IMR-90 (cell line): ENCODE data around the gene PSMB1. TPM values are rescaled to one million over a fixed set of nuclear protein-coding genes. Genes with fewer than 3 reads are reported as not detected.
A peak's percentile ranks its signal among the peaks of the same experiment; 100 is the strongest.

ENCODE experiments used
- ATAC-seq: fragments of 200-7000 bp; cut with Tn5 transposase; 2 replicates; pipeline ENCODE4 v1.9.1; 2020; ENCODE audit warnings: low read depth, mild to moderate bottlenecking, moderate library complexity
- BruUV-seq: library from RNA; stranded (reverse); fragments of 400-500 nt; replicated peaks from 2 replicates; lab custom pipeline; 2021; lab: Mats Ljungman, UMichigan
- CTCF ChIA-PET: fragments of 300-600 bp; formaldehyde crosslinking; extraction: SDS; loops from one replicate; lab custom pipeline; 2021; ENCODE audit warnings: antibody characterized with exemption; lab: Yijun Ruan, JAX
- POLR2A ChIA-PET: fragments of 300-600 bp; sonication (Branson Sonifier 250); formaldehyde crosslinking; loops from one replicate; lab custom pipeline; 2022; ENCODE audit warnings: antibody characterized with exemption; ENCODE audit not compliant: unreplicated experiment; lab: Charles Lee
- DNase-seq: peaks from one replicate; pipeline ENCODE4 v3.0.0; 2013
- H2AFZ ChIP-seq: replicated peaks from 2 replicates; pipeline ENCODE3; 2013; ENCODE audit warnings: low read length, mild to moderate bottlenecking; ENCODE audit not compliant: poor library complexity
- H2AK5ac ChIP-seq: 2 replicates; pipeline ENCODE4 v1.6.1; 2013; ENCODE audit warnings: low read depth, low read length, inconsistent platforms
- H2AK9ac ChIP-seq: replicated peaks from 2 replicates; pipeline ENCODE3; 2013; ENCODE audit warnings: mild to moderate bottlenecking, low read depth, low read length, moderate library complexity; ENCODE audit not compliant: poor library complexity
- H2BK120ac ChIP-seq: 2 replicates; pipeline ENCODE4 v1.6.1; 2013; ENCODE audit warnings: low read depth, low read length, inconsistent platforms
- H2BK15ac ChIP-seq: 3 replicates; pipeline ENCODE4 v1.6.1; 2013; ENCODE audit warnings: low read depth, low read length, inconsistent platforms
- H2BK20ac ChIP-seq: 2 replicates; pipeline ENCODE4 v1.6.1; 2013; ENCODE audit warnings: low read depth, mild to moderate bottlenecking, inconsistent platforms, low read length, moderate library complexity
- H2BK5ac ChIP-seq: 2 replicates; pipeline ENCODE4 v1.6.1; 2013; ENCODE audit warnings: mild to moderate bottlenecking, low read depth, low read length, inconsistent platforms; ENCODE audit not compliant: poor library complexity, severe bottlenecking
- H3K14ac ChIP-seq: replicated peaks from 2 replicates; pipeline ENCODE4 v1.6.1; 2013; ENCODE audit warnings: low read depth, low read length, inconsistent platforms
- H3K18ac ChIP-seq: 2 replicates; pipeline ENCODE4 v1.6.1; 2013; ENCODE audit warnings: low read depth, low read length, control low read depth
- H3K23ac ChIP-seq: 2 replicates; pipeline ENCODE4 v1.6.1; 2013; ENCODE audit warnings: low read depth, low read length, inconsistent platforms
- H3K27ac ChIP-seq: 2 replicates; pipeline ENCODE4 v1.5.1; 2013; ENCODE audit warnings: mild to moderate bottlenecking, control low read depth, low read length; ENCODE audit not compliant: insufficient read depth
- H3K27me3 ChIP-seq: 2 replicates; pipeline ENCODE4 v1.6.1; 2013; ENCODE audit warnings: low read length; ENCODE audit not compliant: control insufficient read depth, insufficient read depth
- H3K36me3 ChIP-seq: 2 replicates; pipeline ENCODE4 v1.6.1; 2013; ENCODE audit warnings: low read length, mixed read lengths; ENCODE audit not compliant: control insufficient read depth, insufficient read depth
- H3K4ac ChIP-seq: 2 replicates; pipeline ENCODE4 v1.6.1; 2013; ENCODE audit warnings: low read depth, low read length, inconsistent platforms
- H3K4me1 ChIP-seq: 2 replicates; pipeline ENCODE4 v1.6.1; 2013; ENCODE audit warnings: low read length, mixed read lengths; ENCODE audit not compliant: control insufficient read depth, insufficient read depth
- H3K4me2 ChIP-seq: 2 replicates; pipeline ENCODE4 v1.6.1; 2013; ENCODE audit warnings: low read depth, mild to moderate bottlenecking, control low read depth, low read length, moderate library complexity
- H3K4me3 ChIP-seq: 2 replicates; pipeline ENCODE4 v1.5.1; 2013; ENCODE audit warnings: low read depth, mild to moderate bottlenecking, control low read depth, low read length, moderate library complexity; ENCODE audit not compliant: insufficient read depth
- H3K56ac ChIP-seq: 2 replicates; pipeline ENCODE4 v1.6.1; 2013; ENCODE audit warnings: low read length, inconsistent platforms; ENCODE audit not compliant: insufficient read depth; ENCODE audit errors: extremely low read depth
- H3K79me1 ChIP-seq, 2 experiments: 2 replicates each; pipeline ENCODE4 v1.6.1; 2013; ENCODE audit warnings: low read length in 2 of 2, inconsistent platforms in 1 of 2, low read depth in 1 of 2
- H3K9ac ChIP-seq: 2 replicates; pipeline ENCODE4 v1.6.1; 2013; ENCODE audit warnings: low read depth, low read length, control low read depth
- H3K9me1 ChIP-seq: 2 replicates; pipeline ENCODE4 v1.6.1; 2013; ENCODE audit warnings: low read length, inconsistent platforms; ENCODE audit not compliant: insufficient read depth
- H3K9me3 ChIP-seq: 2 replicates; pipeline ENCODE4 v1.6.1; 2013; ENCODE audit warnings: low read length; ENCODE audit not compliant: control insufficient read depth, insufficient read depth
- H4K20me1 ChIP-seq: 2 replicates; pipeline ENCODE4 v1.6.1; 2013; ENCODE audit warnings: low read length, inconsistent platforms; ENCODE audit not compliant: insufficient read depth
- H4K5ac ChIP-seq: 2 replicates; pipeline ENCODE4 v1.6.1; 2013; ENCODE audit warnings: mild to moderate bottlenecking, low read depth, low read length, control low read depth
- H4K8ac ChIP-seq, 2 experiments: 2 replicates each; pipeline ENCODE4 v1.6.1; 2013; ENCODE audit warnings: low read depth in 2 of 2, low read length in 2 of 2, control low read depth in 1 of 2, inconsistent platforms in 1 of 2
- H4K91ac ChIP-seq: 2 replicates; pipeline ENCODE4 v1.6.1; 2013; ENCODE audit warnings: low read depth, low read length, inconsistent platforms; ENCODE audit not compliant: insufficient read depth
- BHLHE40 ChIP-seq: fragments of 150-350 bp; IDR thresholded peaks from 2 replicates; pipeline ENCODE4 v1.6.1; 2016; ENCODE audit warnings: mild to moderate bottlenecking, low read depth, low read length
- CEBPB ChIP-seq: IDR thresholded peaks from 2 replicates; pipeline ENCODE4 v1.6.1; 2012; ENCODE audit warnings: low read depth, low read length, improper control_type of control experiment
- CHD1 ChIP-seq: IDR thresholded peaks from 2 replicates; pipeline ENCODE4 v1.6.1; 2012; ENCODE audit warnings: low read depth, low read length, improper control_type of control experiment
- FOS ChIP-seq: fragments of 150-350 bp; IDR thresholded peaks from 2 replicates; pipeline ENCODE4 v1.6.1; 2016; ENCODE audit warnings: low read depth, low read length
- MXI1 ChIP-seq: IDR thresholded peaks from 2 replicates; pipeline ENCODE4 v1.6.1; 2012; ENCODE audit warnings: low read depth, mild to moderate bottlenecking, low read length, moderate library complexity, borderline replicate concordance
- NFE2L2 ChIP-seq: fragments of 150-350 bp; IDR thresholded peaks from 2 replicates; pipeline ENCODE4 v1.6.1; 2016; ENCODE audit warnings: low read depth, mild to moderate bottlenecking, low read length
- POLR2A ChIP-seq: IDR thresholded peaks from 2 replicates; pipeline ENCODE4 v1.6.1; 2012; ENCODE audit warnings: mild to moderate bottlenecking, low read depth, low read length
- RAD21 ChIP-seq: IDR thresholded peaks from 2 replicates; pipeline ENCODE4 v1.6.1; 2012; ENCODE audit warnings: low read length, improper control_type of control experiment
- RCOR1 ChIP-seq: IDR thresholded peaks from 2 replicates; pipeline ENCODE4 v1.6.1; 2012; ENCODE audit warnings: mild to moderate bottlenecking, low read length, improper control_type of control experiment; ENCODE audit not compliant: insufficient replicate concordance
- RFX5 ChIP-seq: IDR thresholded peaks from 2 replicates; pipeline ENCODE4 v1.8.0; 2012; ENCODE audit warnings: low read depth, mild to moderate bottlenecking, low read length, moderate library complexity
- SMC3 ChIP-seq: fragments of 150-350 bp; IDR thresholded peaks from 2 replicates; pipeline ENCODE4 v1.6.1; 2016; ENCODE audit warnings: low read depth, mild to moderate bottlenecking, antibody characterized with exemption, low read length, moderate library complexity
- USF2 ChIP-seq: fragments of 150-350 bp; IDR thresholded peaks from 2 replicates; pipeline ENCODE4 v1.6.1; 2017; ENCODE audit warnings: mild to moderate bottlenecking, antibody characterized with exemption, low read length, low read depth
- WGBS, 2 experiments: methylation state at CpG; one replicate each; pipeline versions ENCODE4 v1.1.5 to v1.1.7; 2013; ENCODE audit warnings: missing lambda C conversion rate in 2 of 2; ENCODE audit not compliant: insufficient read length in 1 of 2; ENCODE audit errors: extremely low coverage in 2 of 2; 5-methylcytosine and 5-hydroxymethylcytosine counted together
- dilution Hi-C: fragments of 300-500 bp; cut with HindIII; formaldehyde crosslinking; loops from one replicate; pipeline ENCODE4 v1.14.3; 2018; ENCODE audit warnings: low sequenced_read_pairs; ENCODE audit not compliant: unreplicated experiment
- in situ Hi-C: fragments of 300-500 bp; cut with MboI; formaldehyde crosslinking; loops from 3 replicates; pipeline ENCODE4 v1.14.3; 2019; ENCODE audit warnings: low sequenced_read_pairs, inconsistent platforms, mixed read lengths
- intact Hi-C: fragments of 100-400 bp; cut with micrococcal nuclease; formaldehyde crosslinking; loops from 2 replicates; pipeline ENCODE4 v1.10.0; 2022
- polyA plus RNA-seq, 3 experiments: library from polyadenylated mRNA; depleted of rRNA; stranded (reverse); fragments of >200 nt; gene quantifications; 2 replicates each; pipeline ENCODE4 v1.2.3, GENCODE V29; 2012; ENCODE audit warnings: low replicate concordance in 1 of 3
- total RNA-seq: library from RNA; depleted of rRNA; stranded (reverse); fragments of >200 nt; gene quantifications from 2 replicates; pipeline ENCODE4 v1.2.3, GENCODE V29; 2012
- TF ChIP-seq, protein P1 (sequence below): conservative IDR thresholded peaks from 2 replicates; pipeline ENCODE4 v1.5.1; 2012; ENCODE audit warnings: mild to moderate bottlenecking, low read depth, low read length, improper control_type of control experiment
- TF ChIP-seq, protein P2 (sequence below): fragments of 150-350 bp; IDR thresholded peaks from 2 replicates; pipeline ENCODE4 v1.6.1; 2016; ENCODE audit warnings: low read depth, mild to moderate bottlenecking, low read length, moderate library complexity, borderline replicate concordance

The PSMB1 gene
- total and polyA plus RNA-seq, 2 of the 4 experiments (the other 2 are of a cell fraction), result 450 to 508 TPM

DNA sequence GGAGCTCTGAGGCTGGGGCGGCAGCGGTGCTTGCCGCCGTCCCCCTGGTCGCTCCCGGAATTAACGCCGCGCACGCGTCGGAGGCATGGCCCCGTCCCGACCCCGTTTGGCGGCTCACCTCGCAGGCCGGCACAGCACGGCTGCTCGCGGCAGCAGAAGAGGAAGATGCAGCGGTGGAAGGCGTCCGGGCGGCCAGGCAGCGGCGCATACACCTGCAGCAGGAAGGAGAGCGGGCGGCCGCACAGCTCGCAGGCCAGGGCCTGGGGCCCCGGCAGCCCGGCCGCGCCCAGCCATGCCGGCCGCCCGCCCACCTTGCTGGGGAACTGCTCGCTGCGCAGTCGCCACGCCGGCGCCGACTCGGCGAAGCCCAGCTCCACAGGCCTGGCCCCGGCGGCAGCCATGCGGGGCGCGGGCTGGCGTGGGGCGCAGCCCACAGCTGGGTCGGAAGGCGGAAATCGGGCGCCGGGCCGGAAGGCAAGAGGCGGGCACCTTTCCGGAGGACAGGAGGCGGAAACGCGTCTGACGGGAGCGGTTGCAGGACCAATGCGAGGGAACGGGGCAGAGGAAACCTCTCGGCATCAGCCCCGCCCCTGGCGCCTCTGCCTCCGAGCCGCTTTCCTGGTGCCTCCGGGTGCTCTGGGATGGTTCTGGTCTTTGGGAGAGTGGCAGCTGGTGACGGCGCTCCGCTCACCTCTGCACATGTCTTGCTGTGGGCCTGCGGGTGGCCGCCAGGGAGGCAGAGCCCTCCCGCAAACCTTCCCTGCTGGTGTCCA lies 31.3 kb upstream of the PSMB1 start, which contains the start of gene PDCD2:
TSS of gene PDCD2 (minus strand) at position 457 of the 773 bp plus-strand sequence. CDS start at position 401, 56 bp downstream.
- peak within 1 kb of the TSS; percentile 93 for H3K23ac ChIP-seq
- peak within 1 kb of the TSS; percentile 84 for H3K4ac ChIP-seq
- peak within 1 kb of the TSS; percentile 90 for H2AK9ac ChIP-seq
- H3K27ac ChIP-seq, result peak within 1 kb of the TSS; percentile 72
- peaks cover 11 to 29% of the 10 kb centered on the region in 2 experiments; a peak in 3 of 4 replicates for H3K79me1 ChIP-seq
- peak within 1 kb of the TSS; percentile 53 for H2BK5ac ChIP-seq
- H3K4me2 ChIP-seq, result peak within 1 kb of the TSS; percentile 91
- H2BK15ac ChIP-seq, result no peak within 1 kb of the TSS
- no peaks in the 10 kb centered on the region; the same call in 1 of the 2 replicates for H3K9me1 ChIP-seq
- dilution Hi-C loops (no loop called here), in situ Hi-C loops (no loop called here), intact Hi-C loops (no loop called here)
- POLR2A ChIA-PET, result no interaction called here
- 0% methylated on average over 41 of the region's 81 CpGs; no CpG with 5 or more reads in 1 of the 2 experiments for WGBS, 2 experiments
- H4K8ac ChIP-seq, result peak within 1 kb of the TSS; percentile 79 to 83
- no peaks in the 10 kb centered on the region for H3K27me3 ChIP-seq
- no TSS peak for BruUV-seq
- H3K36me3 ChIP-seq, result peaks cover 12% of the 10 kb centered on the region
- peaks cover 3% of the 10 kb centered on the region; the same call in 1 of the 2 replicates for H3K4me1 ChIP-seq
- H2AK5ac ChIP-seq, result peak within 1 kb of the TSS; percentile 29; the same call in 1 of the 2 replicates
- H3K56ac ChIP-seq, result peak within 1 kb of the TSS; percentile 66
- H3K4me3 ChIP-seq, result peak within 1 kb of the TSS; percentile 70
- H4K5ac ChIP-seq, result peak within 1 kb of the TSS; percentile 47
- H3K14ac ChIP-seq, result peak within 1 kb of the TSS; percentile 83
- no peak within 1 kb of the TSS for H2BK120ac ChIP-seq
- H3K18ac ChIP-seq, result no peak within 1 kb of the TSS; the same call in 1 of the 2 replicates
- peak; percentile 88 for DNase-seq
- peak within 1 kb of the TSS; percentile 24; the same call in 1 of the 2 replicates for H4K91ac ChIP-seq
- ATAC-seq, result peak; percentile 99
- peak within 1 kb of the TSS; percentile 91 for H2AFZ ChIP-seq
- CTCF ChIA-PET, result interaction anchor here (0.6 kb wide), 1 partner anchor 50 kb away, joined by 3 read pairs; no protein-coding TSS in a partner anchor
- H3K9me3 ChIP-seq, result no peaks in the 10 kb centered on the region
- H4K20me1 ChIP-seq, result no peaks in the 10 kb centered on the region; the same call in 1 of the 2 replicates
- H3K9ac ChIP-seq, result peak within 1 kb of the TSS; percentile 92
- H2BK20ac ChIP-seq, result no peak within 1 kb of the TSS
- TF ChIP-seq, protein P1, sequence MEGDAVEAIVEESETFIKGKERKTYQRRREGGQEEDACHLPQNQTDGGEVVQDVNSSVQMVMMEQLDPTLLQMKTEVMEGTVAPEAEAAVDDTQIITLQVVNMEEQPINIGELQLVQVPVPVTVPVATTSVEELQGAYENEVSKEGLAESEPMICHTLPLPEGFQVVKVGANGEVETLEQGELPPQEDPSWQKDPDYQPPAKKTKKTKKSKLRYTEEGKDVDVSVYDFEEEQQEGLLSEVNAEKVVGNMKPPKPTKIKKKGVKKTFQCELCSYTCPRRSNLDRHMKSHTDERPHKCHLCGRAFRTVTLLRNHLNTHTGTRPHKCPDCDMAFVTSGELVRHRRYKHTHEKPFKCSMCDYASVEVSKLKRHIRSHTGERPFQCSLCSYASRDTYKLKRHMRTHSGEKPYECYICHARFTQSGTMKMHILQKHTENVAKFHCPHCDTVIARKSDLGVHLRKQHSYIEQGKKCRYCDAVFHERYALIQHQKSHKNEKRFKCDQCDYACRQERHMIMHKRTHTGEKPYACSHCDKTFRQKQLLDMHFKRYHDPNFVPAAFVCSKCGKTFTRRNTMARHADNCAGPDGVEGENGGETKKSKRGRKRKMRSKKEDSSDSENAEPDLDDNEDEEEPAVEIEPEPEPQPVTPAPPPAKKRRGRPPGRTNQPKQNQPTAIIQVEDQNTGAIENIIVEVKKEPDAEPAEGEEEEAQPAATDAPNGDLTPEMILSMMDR, result no peak
- TF ChIP-seq FOS (no peak), RFX5 (no peak), POLR2A (peak; percentile 76), NFE2L2 (no peak), USF2 (no peak), SMC3 (no peak), BHLHE40 (no peak; the same call in 1 of the 2 replicates), RAD21 (no peak), CHD1 (no peak), CEBPB (peak; percentile 17; the same call in 1 of the 2 replicates), RCOR1 (no peak), MXI1 (peak; percentile 86)
- TF ChIP-seq, protein P2, sequence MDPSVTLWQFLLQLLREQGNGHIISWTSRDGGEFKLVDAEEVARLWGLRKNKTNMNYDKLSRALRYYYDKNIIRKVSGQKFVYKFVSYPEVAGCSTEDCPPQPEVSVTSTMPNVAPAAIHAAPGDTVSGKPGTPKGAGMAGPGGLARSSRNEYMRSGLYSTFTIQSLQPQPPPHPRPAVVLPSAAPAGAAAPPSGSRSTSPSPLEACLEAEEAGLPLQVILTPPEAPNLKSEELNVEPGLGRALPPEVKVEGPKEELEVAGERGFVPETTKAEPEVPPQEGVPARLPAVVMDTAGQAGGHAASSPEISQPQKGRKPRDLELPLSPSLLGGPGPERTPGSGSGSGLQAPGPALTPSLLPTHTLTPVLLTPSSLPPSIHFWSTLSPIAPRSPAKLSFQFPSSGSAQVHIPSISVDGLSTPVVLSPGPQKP, result no peak
